Activated naive CD8-positive, alpha-beta T cell treated with anti-CD3 and anti-CD28 coated beads, Interleukin-2, amount 50 U/mL, for 24 hours (primary cell): ENCODE data around the gene THADA.
A peak's percentile ranks its signal among the peaks of the same experiment; 100 is the strongest.
"Not testable (repeated sequence)": the region's sequence is repeated elsewhere in the genome, so short reads cannot be mapped to it uniquely, and the experiment has no call there.

Experiments used
- ATAC-seq: fragments of 150-1000 bp; cut with Tn5 transposase; one replicate; pipeline ENCODE4 v1.10.0; 2021
- DNase-seq: peaks from one replicate; pipeline ENCODE4 v3.0.0; 2021
- H3K27ac Mint-ChIP-seq: one replicate; pipeline ENCODE4 v1.8.0; 2021; ENCODE audit warnings: mild to moderate bottlenecking, mixed read lengths
- H3K27me3 Mint-ChIP-seq: one replicate; pipeline ENCODE4 v1.8.0; 2021; ENCODE audit warnings: mixed read lengths
- H3K36me3 Mint-ChIP-seq: one replicate; pipeline ENCODE4 v1.8.0; 2021; ENCODE audit warnings: low read depth, mixed read lengths
- H3K4me1 Mint-ChIP-seq: one replicate; pipeline ENCODE4 v1.8.0; 2021; ENCODE audit warnings: mixed read lengths
- H3K4me3 Mint-ChIP-seq: one replicate; pipeline ENCODE4 v1.8.0; 2021; ENCODE audit warnings: mild to moderate bottlenecking, moderate library complexity, mixed read lengths
- H3K9me3 Mint-ChIP-seq: one replicate; pipeline ENCODE4 v1.8.0; 2021; ENCODE audit warnings: mixed read lengths

THADA gene

GRCh38 chr2:43569921-43570320 lies 25.9 kb downstream of the THADA start:
- Mint-ChIP-seq H3K4me3 (no peak overlapping the region), H3K27me3 (no peaks in the 10 kb centered on the region), H3K4me1 (peaks cover 47% of the 10 kb centered on the region), H3K36me3 (peaks cover 62% of the 10 kb centered on the region), H3K9me3 (no peaks in the 10 kb centered on the region), H3K27ac (peak overlapping the region; percentile 26)
- ATAC-seq, result peak; percentile 88
- DNase-seq, result no peak

- ATAC-seq (peak; percentile 29), DNase-seq (no peak)
- Mint-ChIP-seq H3K4me1 (peaks cover 48% of the 10 kb centered on the region), H3K9me3 (no peaks in the 10 kb centered on the region), H3K27ac (no peak overlapping the region), H3K27me3 (no peaks in the 10 kb centered on the region), H3K4me3 (no peak overlapping the region), H3K36me3 (peaks cover 60% of the 10 kb centered on the region)
Measured at GRCh38 chr2:43568228-43568627, 27.6 kb downstream of the THADA start.

- no peak overlapping the region for H3K4me3 Mint-ChIP-seq
- peak overlapping the region; percentile 22 for H3K27ac Mint-ChIP-seq
- DNase-seq (no peak), ATAC-seq (no peak)
- peaks cover 55% of the 10 kb centered on the region for H3K4me1 Mint-ChIP-seq
- H3K9me3 Mint-ChIP-seq, result no peaks in the 10 kb centered on the region
- H3K36me3 Mint-ChIP-seq, result peaks cover 58% of the 10 kb centered on the region
- no peaks in the 10 kb centered on the region for H3K27me3 Mint-ChIP-seq
Measured at GRCh38 chr2:43566461-43566729, 29.4 kb downstream of the THADA start.

GRCh38 chr2:43563679-43564078 lies 32.2 kb downstream of the THADA start:
- H3K4me1 Mint-ChIP-seq, result peaks cover 56% of the 10 kb centered on the region

GRCh38 chr2:43560231-43560547 lies 35.6 kb downstream of the THADA start:
- Mint-ChIP-seq H3K27ac (peak overlapping the region; percentile 80), H3K36me3 (peaks cover 42% of the 10 kb centered on the region), H3K9me3 (no peaks in the 10 kb centered on the region), H3K27me3 (no peaks in the 10 kb centered on the region), H3K4me1 (peaks cover 33% of the 10 kb centered on the region), H3K4me3 (peak overlapping the region; percentile 29)
- ATAC-seq, result no peak
- DNase-seq, result no peak

More at GRCh38 chr2:43563679-43564078, 32.2 kb downstream of the THADA start:
- no peaks in the 10 kb centered on the region for H3K9me3 Mint-ChIP-seq
- DNase-seq (no peak), ATAC-seq (no peak)
- H3K27ac Mint-ChIP-seq, result no peak overlapping the region
- H3K27me3 Mint-ChIP-seq, result no peaks in the 10 kb centered on the region
- peaks cover 45% of the 10 kb centered on the region for H3K36me3 Mint-ChIP-seq
- H3K4me3 Mint-ChIP-seq, result no peak overlapping the region

GRCh38 chr2:43559391-43560230 lies 36.2 kb downstream of the THADA start:
- DNase-seq (no peak), ATAC-seq (peak; percentile 90)
- H3K36me3 Mint-ChIP-seq, result peaks cover 40% of the 10 kb centered on the region
- peaks cover 33% of the 10 kb centered on the region for H3K4me1 Mint-ChIP-seq
- peak overlapping the region; percentile 29 for H3K4me3 Mint-ChIP-seq
- H3K27ac Mint-ChIP-seq, result peak overlapping the region; percentile 80
- no peaks in the 10 kb centered on the region for H3K27me3 Mint-ChIP-seq
- no peaks in the 10 kb centered on the region for H3K9me3 Mint-ChIP-seq

GRCh38 chr2:43557196-43557595 lies 38.6 kb downstream of the THADA start:
- ATAC-seq (no peak), DNase-seq (no peak)
- H3K9me3 Mint-ChIP-seq, result no peaks in the 10 kb centered on the region
- H3K4me1 Mint-ChIP-seq, result peaks cover 22% of the 10 kb centered on the region
- H3K4me3 Mint-ChIP-seq, result no peak overlapping the region
- H3K27ac Mint-ChIP-seq, result no peak overlapping the region
- no peaks in the 10 kb centered on the region for H3K27me3 Mint-ChIP-seq
- H3K36me3 Mint-ChIP-seq, result peaks cover 38% of the 10 kb centered on the region

GRCh38 chr2:43556256-43556655 lies 39.6 kb downstream of the THADA start:
- H3K27me3 Mint-ChIP-seq, result no peaks in the 10 kb centered on the region
- no peak for ATAC-seq
- H3K9me3 Mint-ChIP-seq, result no peaks in the 10 kb centered on the region
- H3K4me3 Mint-ChIP-seq, result no peak overlapping the region
- H3K27ac Mint-ChIP-seq, result no peak overlapping the region
- H3K36me3 Mint-ChIP-seq, result peaks cover 39% of the 10 kb centered on the region
- H3K4me1 Mint-ChIP-seq, result peaks cover 17% of the 10 kb centered on the region
- no peak for DNase-seq

GRCh38 chr2:43553341-43553855 lies 42.4 kb downstream of the THADA start:
- Mint-ChIP-seq H3K36me3 (peaks cover 58% of the 10 kb centered on the region), H3K9me3 (no peaks in the 10 kb centered on the region), H3K4me3 (no peak overlapping the region), H3K27ac (no peak overlapping the region), H3K4me1 (peaks cover 2% of the 10 kb centered on the region), H3K27me3 (no peaks in the 10 kb centered on the region)
- no peak for ATAC-seq
- no peak for DNase-seq

- ATAC-seq (no peak), DNase-seq (no peak)
- Mint-ChIP-seq H3K27ac (no peak overlapping the region), H3K4me3 (no peak overlapping the region), H3K36me3 (peaks cover 66% of the 10 kb centered on the region), H3K27me3 (no peaks in the 10 kb centered on the region), H3K4me1 (peaks cover 2% of the 10 kb centered on the region), H3K9me3 (no peaks in the 10 kb centered on the region)
Measured at GRCh38 chr2:43551990-43552389, 43.8 kb downstream of the THADA start.

- H3K36me3 Mint-ChIP-seq, result peaks cover 51% of the 10 kb centered on the region
- H3K27ac Mint-ChIP-seq, H3K4me3 Mint-ChIP-seq: not testable (repeated sequence)
Measured at GRCh38 chr2:43548381-43548780, 47.5 kb downstream of the THADA start.

GRCh38 chr2:43542285-43542933 lies 53.4 kb downstream of the THADA start:
- DNase-seq (no peak), ATAC-seq (no peak)
- Mint-ChIP-seq H3K4me1 (peaks cover 11% of the 10 kb centered on the region), H3K27ac (no peak overlapping the region), H3K4me3 (no peak overlapping the region), H3K27me3 (no peaks in the 10 kb centered on the region), H3K36me3 (peaks cover 21% of the 10 kb centered on the region), H3K9me3 (no peaks in the 10 kb centered on the region)

More at GRCh38 chr2:43548381-43548780, 47.5 kb downstream of the THADA start:
- not testable (repeated sequence) for H3K27me3 Mint-ChIP-seq, DNase-seq, H3K4me1 Mint-ChIP-seq, H3K9me3 Mint-ChIP-seq, ATAC-seq

GRCh38 chr2:43541165-43541564 lies 54.7 kb downstream of the THADA start:
- H3K27ac Mint-ChIP-seq, result no peak overlapping the region
- DNase-seq, result no peak
- no peak for ATAC-seq
- H3K27me3 Mint-ChIP-seq, result no peaks in the 10 kb centered on the region
- H3K4me1 Mint-ChIP-seq, result peaks cover 16% of the 10 kb centered on the region
- no peaks in the 10 kb centered on the region for H3K9me3 Mint-ChIP-seq
- peaks cover 21% of the 10 kb centered on the region for H3K36me3 Mint-ChIP-seq
- H3K4me3 Mint-ChIP-seq, result no peak overlapping the region

GRCh38 chr2:43540021-43540779 lies 55.6 kb downstream of the THADA start:
- peaks cover 26% of the 10 kb centered on the region for H3K36me3 Mint-ChIP-seq
- no peaks in the 10 kb centered on the region for H3K27me3 Mint-ChIP-seq
- no peak for DNase-seq
- no peak overlapping the region for H3K27ac Mint-ChIP-seq
- no peak for ATAC-seq
- H3K4me1 Mint-ChIP-seq, result peaks cover 16% of the 10 kb centered on the region
- no peaks in the 10 kb centered on the region for H3K9me3 Mint-ChIP-seq
- H3K4me3 Mint-ChIP-seq, result no peak overlapping the region

GRCh38 chr2:43539436-43539835 lies 56.4 kb downstream of the THADA start:
- Mint-ChIP-seq H3K4me1 (peaks cover 16% of the 10 kb centered on the region), H3K9me3 (no peaks in the 10 kb centered on the region), H3K27me3 (no peaks in the 10 kb centered on the region), H3K36me3 (peaks cover 34% of the 10 kb centered on the region), H3K4me3 (no peak overlapping the region), H3K27ac (no peak overlapping the region)
- ATAC-seq (no peak), DNase-seq (no peak)
